Neuronal stem cell (in vitro differentiated cells): Measurements from ENCODE around the gene BCR.

Experiments used
- DNase-seq: peaks from one replicate; pipeline ENCODE4 v3.0.0-alpha.2; 2013; ENCODE audit warnings: low spot score
- H2AFZ ChIP-seq: one replicate; pipeline ENCODE4 v1.6.1; 2013; ENCODE audit warnings: mild to moderate bottlenecking, low read length, inconsistent platforms
- H2AK5ac ChIP-seq: 2 replicates; pipeline ENCODE4 v1.6.1; 2013; ENCODE audit warnings: low read depth, mild to moderate bottlenecking, inconsistent platforms, low read length, moderate library complexity, mixed read lengths
- H2BK120ac ChIP-seq: 2 replicates; pipeline ENCODE4 v1.6.1; 2013; ENCODE audit warnings: low read depth, mild to moderate bottlenecking, inconsistent platforms, low read length, moderate library complexity, mixed read lengths
- H2BK12ac ChIP-seq: one replicate; pipeline ENCODE4 v1.6.1; 2013; ENCODE audit warnings: low read length, inconsistent platforms
- H2BK15ac ChIP-seq: 2 replicates; pipeline ENCODE4 v1.6.1; 2013; ENCODE audit warnings: mild to moderate bottlenecking, low read length, inconsistent platforms, mixed read lengths
- H2BK5ac ChIP-seq: one replicate; pipeline ENCODE4 v1.6.1; 2013; ENCODE audit warnings: inconsistent platforms, mild to moderate bottlenecking, low read length, moderate library complexity
- H3K14ac ChIP-seq: one replicate; pipeline ENCODE4 v1.6.1; 2013; ENCODE audit warnings: low read length, inconsistent platforms
- H3K18ac ChIP-seq: 2 replicates; pipeline ENCODE4 v1.6.1; 2013; ENCODE audit warnings: low read length, inconsistent platforms
- H3K23ac ChIP-seq: 2 replicates; pipeline ENCODE4 v1.6.1; 2013; ENCODE audit warnings: low read depth, mild to moderate bottlenecking, mixed read lengths, low read length, inconsistent platforms; ENCODE audit not compliant: poor library complexity
- H3K27ac ChIP-seq: replicated peaks from 3 replicates; pipeline ENCODE4 v1.5.1; 2013; ENCODE audit warnings: low read length, inconsistent platforms
- H3K27me3 ChIP-seq, 3 experiments: 2 replicates each; pipeline ENCODE4 v1.6.1; 2013; ENCODE audit warnings: low read length in 3 of 3, mild to moderate bottlenecking in 2 of 3, inconsistent platforms in 1 of 3, low read depth in 1 of 3, mixed read lengths in 1 of 3, moderate library complexity in 1 of 3; ENCODE audit not compliant: control insufficient read depth in 3 of 3, insufficient read depth in 3 of 3
- H3K36me3 ChIP-seq, 2 donors: replicated peaks in 1 of 2; 2 replicates each; pipeline ENCODE4 v1.6.1; 2013; ENCODE audit warnings: low read length in 2 of 2; ENCODE audit not compliant: control insufficient read depth in 2 of 2, insufficient read depth in 2 of 2
- H3K4ac ChIP-seq: 2 replicates; pipeline ENCODE4 v1.6.1; 2013; ENCODE audit warnings: inconsistent platforms, mild to moderate bottlenecking, low read length, moderate library complexity
- H3K4me1 ChIP-seq, 2 donors: 1 replicate in 1 of 2; 2 replicates in 1 of 2; pipeline ENCODE4 v1.6.1; 2013; ENCODE audit warnings: low read length in 2 of 2, low read depth in 1 of 2; ENCODE audit not compliant: control insufficient read depth in 2 of 2, insufficient read depth in 1 of 2
- H3K4me2 ChIP-seq: one replicate; pipeline ENCODE4 v1.6.1; 2013; ENCODE audit warnings: mild to moderate bottlenecking, low read length, inconsistent platforms; ENCODE audit not compliant: insufficient read depth, poor library complexity, severe bottlenecking
- H3K4me3 ChIP-seq, 2 donors: 2 replicates each; pipeline ENCODE4 v1.5.1; 2013; ENCODE audit warnings: low read length in 2 of 2, mild to moderate bottlenecking in 2 of 2, inconsistent platforms in 1 of 2, moderate library complexity in 1 of 2
- H3K79me1 ChIP-seq: one replicate; pipeline ENCODE4 v1.6.1; 2013; ENCODE audit warnings: low read depth, mild to moderate bottlenecking, inconsistent platforms, low read length, moderate library complexity
- H3K9ac ChIP-seq: one replicate; pipeline ENCODE4 v1.6.1; 2013; ENCODE audit warnings: mild to moderate bottlenecking, low read depth, low read length, inconsistent platforms; ENCODE audit not compliant: poor library complexity
- H3K9me3 ChIP-seq, 2 donors: replicated peaks in 1 of 2; 2 replicates each; pipeline versions ENCODE3 to v1.6.1; 2013; ENCODE audit warnings: low read length in 2 of 2, mild to moderate bottlenecking in 2 of 2, inconsistent platforms in 1 of 2, low read depth in 1 of 2, mixed read lengths in 1 of 2, moderate library complexity in 1 of 2; ENCODE audit not compliant: control insufficient read depth in 2 of 2, insufficient read depth in 1 of 2
- H4K8ac ChIP-seq: one replicate; pipeline ENCODE4 v1.6.1; 2013; ENCODE audit warnings: low read depth, mild to moderate bottlenecking, inconsistent platforms, low read length, moderate library complexity
- H4K91ac ChIP-seq: one replicate; pipeline ENCODE4 v1.6.1; 2013; ENCODE audit warnings: low read length, low read depth, mild to moderate bottlenecking, inconsistent platforms; ENCODE audit not compliant: poor library complexity
- WGBS, 2 donors: extraction: QIAGEN DNeasy Blood & Tissue Kit; methylation state at CpG; one replicate each; pipeline ENCODE4 v1.1.7; 2013; ENCODE audit warnings: missing lambda C conversion rate in 2 of 2, mixed read lengths in 1 of 2; ENCODE audit not compliant: insufficient read length in 2 of 2, insufficient replicate concordance in 1 of 2; ENCODE audit errors: extremely low coverage in 2 of 2; 5-methylcytosine and 5-hydroxymethylcytosine counted together

Gene BCR

GRCh38 chr22:23177197-23177596 lies 3.1 kb upstream of the BCR start:
- WGBS, 2 donors: no CpG with 5 or more reads among the region's 4 CpGs
- H2AFZ ChIP-seq: no peak overlapping the region
- H2AK5ac ChIP-seq: no peak overlapping the region
- H3K4me1 ChIP-seq: peaks cover 15 to 28% of the 10 kb centered on the region in 2 donors
- peak overlapping the region; percentile 36 for H3K23ac ChIP-seq
- peaks cover 10% of the 10 kb centered on the region for H3K79me1 ChIP-seq
- H3K4ac ChIP-seq: no peak overlapping the region
- H2BK5ac ChIP-seq: no peak overlapping the region
- DNase-seq: no peak
- no peak overlapping the region for H3K14ac ChIP-seq
- no peak overlapping the region for H3K18ac ChIP-seq
- H3K4me2 ChIP-seq: no peak overlapping the region
- no peak overlapping the region for H3K4me3 ChIP-seq
- H3K36me3 ChIP-seq: peaks cover 0 to 10% of the 10 kb centered on the region in 2 donors
- H2BK120ac ChIP-seq: no peak overlapping the region
- H4K91ac ChIP-seq: no peak overlapping the region
- no peak overlapping the region for H3K27ac ChIP-seq
- H2BK15ac ChIP-seq: no peak overlapping the region
- H3K27me3 ChIP-seq: peaks cover 0 to 12% (median 0%) of the 10 kb centered on the region in 3 experiments
- no peak overlapping the region for H3K9ac ChIP-seq
- H4K8ac ChIP-seq: no peak overlapping the region
- no peak overlapping the region for H2BK12ac ChIP-seq
- H3K9me3 ChIP-seq: peaks cover 10 to 32% of the 10 kb centered on the region in 2 donors

DNA sequence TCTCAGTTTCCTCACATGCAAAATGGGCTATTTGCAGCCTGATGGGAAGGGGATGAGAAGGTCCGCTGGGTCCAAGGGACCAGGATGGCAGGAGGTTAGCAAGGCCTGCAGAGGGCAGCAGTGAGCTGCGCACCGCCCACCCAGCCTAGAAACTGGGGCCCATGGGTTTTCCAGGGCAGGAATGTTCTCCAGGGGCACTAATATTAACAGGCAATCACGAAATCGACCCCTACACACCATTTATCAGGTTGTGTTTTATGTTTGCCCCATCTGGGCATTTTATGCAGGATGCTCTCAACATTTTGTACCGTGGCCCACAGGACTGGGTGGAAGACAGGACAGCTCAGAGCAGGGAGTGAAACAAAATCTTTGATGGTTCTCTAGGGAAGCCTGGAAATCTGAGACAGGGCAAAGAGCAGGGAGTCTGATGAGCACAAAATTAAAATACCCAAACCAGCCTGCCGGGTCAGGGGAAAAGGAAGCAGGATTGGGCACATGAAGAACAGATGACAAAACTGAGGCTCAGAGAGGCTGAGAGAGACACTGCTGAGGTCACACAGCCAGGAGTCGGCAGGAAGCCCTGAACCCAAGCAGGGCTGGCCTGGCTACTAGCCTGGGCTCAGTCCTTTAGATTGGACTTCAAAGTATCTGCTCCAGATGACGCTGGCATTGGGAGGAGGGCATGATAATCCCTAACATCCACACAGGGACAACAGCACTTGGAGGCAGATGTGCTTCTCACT lies 1.6 kb upstream of the BCR start:
- Histone ChIP-seq H3K4ac (no peak overlapping the region), H3K9ac (no peak overlapping the region), H2BK5ac (peak overlapping the region; percentile 47), H2AFZ (no peak overlapping the region), H2AK5ac (no peak overlapping the region), H4K91ac (no peak overlapping the region), H3K9me3 (peaks cover 10 to 33% of the 10 kb centered on the region in 2 donors), H3K23ac (peak overlapping the region; percentile 100), H2BK15ac (peak overlapping the region; percentile 91), H2BK12ac (no peak overlapping the region), H3K18ac (peak overlapping the region; percentile 25), H3K14ac (no peak overlapping the region), H3K36me3 (peaks cover 0 to 19% of the 10 kb centered on the region in 2 donors), H3K4me3 (no peak overlapping the region), H3K79me1 (peaks cover 10% of the 10 kb centered on the region), H3K27me3 (peaks cover 0 to 12% (median 0%) of the 10 kb centered on the region in 3 experiments), H4K8ac (no peak overlapping the region), H2BK120ac (peak overlapping the region; percentile 21), H3K4me1 (peaks cover 24 to 41% of the 10 kb centered on the region in 2 donors), H3K4me2 (no peak overlapping the region), H3K27ac (no peak overlapping the region)
- no peak for DNase-seq
- no CpG with 5 or more reads among the region's 9 CpGs for WGBS, 2 donors

GRCh38 chr22:23179381-23180299 lies 669 bp upstream of the BCR start:
- H3K27ac ChIP-seq: no peak overlapping the region
- DNase-seq: no peak

More at GRCh38 chr22:23179381-23180299, 669 bp upstream of the BCR start:
- Histone ChIP-seq H3K4ac (peak overlapping the region; percentile 97), H2BK12ac (peak overlapping the region; percentile 99), H3K9ac (peak overlapping the region; percentile 61), H3K14ac (peak overlapping the region; percentile 42), H3K9me3 (peaks cover 10 to 33% of the 10 kb centered on the region in 2 donors), H4K8ac (no peak overlapping the region), H3K36me3 (peaks cover 0 to 28% of the 10 kb centered on the region in 2 donors), H3K4me2 (peak overlapping the region; percentile 41), H3K23ac (peak overlapping the region; percentile 100), H2BK120ac (peak overlapping the region; percentile 48), H2AK5ac (peak overlapping the region; percentile 88), H3K4me1 (peaks cover 31 to 43% of the 10 kb centered on the region in 2 donors), H2AFZ (peak overlapping the region; percentile 83), H2BK5ac (peak overlapping the region; percentile 47), H3K79me1 (peaks cover 12% of the 10 kb centered on the region), H3K4me3 (peak overlapping the region in 1 of 2 donors; percentile 85), H3K18ac (peak overlapping the region; percentile 89), H3K27me3 (peaks cover 0 to 12% (median 0%) of the 10 kb centered on the region in 3 experiments), H2BK15ac (peak overlapping the region; percentile 91), H4K91ac (peak overlapping the region; percentile 77)
- WGBS, 2 donors: no CpG with 5 or more reads among the region's 25 CpGs
